OCI-LY3 (cell line): ENCODE data around the gene AKAP7.

Source experiments
- H2AFZ ChIP-seq: fragments of 200-600, 300-600 bp; shearing (Covaris generic); 2 replicates; pipeline ENCODE4 v1.6.0; 2014; ENCODE audit warnings: antibody characterized with exemption, low read depth, low read length
- H3K27ac ChIP-seq: fragments of 200-600, 300-600 bp; sonication (generic); 2 replicates; pipeline ENCODE4 v1.5.1; 2014; ENCODE audit warnings: mild to moderate bottlenecking, low read length, moderate library complexity, mixed read lengths
- H3K27me3 ChIP-seq: fragments of 200-600, 300-600 bp; sonication (generic); 2 replicates; pipeline ENCODE4 v1.6.1; 2014; ENCODE audit warnings: low read depth, low read length, mixed read lengths
- H3K36me3 ChIP-seq: fragments of 200-600, 300-600 bp; sonication (generic); replicated peaks from 2 replicates; pipeline ENCODE3; 2014; ENCODE audit warnings: low read depth, low read length, mixed read lengths
- H3K4me1 ChIP-seq: fragments of 300-600, 200-600 bp; sonication (generic); 2 replicates; pipeline ENCODE4 v1.6.1; 2014; ENCODE audit warnings: low read length, mixed read lengths
- H3K4me2 ChIP-seq: fragments of 200-600, 300-600 bp; sonication (generic); 2 replicates; pipeline ENCODE4 v1.6.1; 2014; ENCODE audit warnings: low read length, mixed read lengths
- H3K4me3 ChIP-seq: fragments of 300-600, 200-600 bp; sonication (generic); 2 replicates; pipeline ENCODE4 v1.5.1; 2014; ENCODE audit warnings: antibody characterized with exemption, mild to moderate bottlenecking, low read length, moderate library complexity
- H3K79me2 ChIP-seq: fragments of 300-600, 200-600 bp; shearing (Covaris generic); 2 replicates; pipeline ENCODE4 v1.6.1; 2014; ENCODE audit warnings: mild to moderate bottlenecking, low read length, mixed read lengths
- H3K9ac ChIP-seq: fragments of 300-600, 200-600 bp; shearing (Covaris generic); 2 replicates; pipeline ENCODE4 v1.6.0; 2014; ENCODE audit warnings: mild to moderate bottlenecking, low read length, moderate library complexity
- H3K9me3 ChIP-seq: fragments of 200-600, 300-600 bp; shearing (Covaris generic); 2 replicates; pipeline ENCODE4 v1.6.1; 2014; ENCODE audit warnings: low read length, mixed read lengths; ENCODE audit not compliant: insufficient read depth
- H4K20me1 ChIP-seq: fragments of 200-600, 300-600 bp; sonication (generic); 2 replicates; pipeline ENCODE4 v1.6.1; 2016; ENCODE audit warnings: low read length, mixed read lengths; ENCODE audit not compliant: insufficient read depth
- EZH2phosphoT487 ChIP-seq: fragments of 200-600 bp; shearing (Covaris generic); IDR thresholded peaks from 2 replicates; pipeline ENCODE4 v1.6.1; 2018; ENCODE audit warnings: antibody characterized with exemption, mixed run types, low read depth
- TF ChIP-seq, protein P1 (sequence below): fragments of 200-600, 300-600 bp; sonication (generic); IDR thresholded peaks from 2 replicates; pipeline ENCODE4 v1.5.1; 2014; ENCODE audit warnings: antibody characterized with exemption, low read length, low read depth

AKAP7 gene

DNA sequence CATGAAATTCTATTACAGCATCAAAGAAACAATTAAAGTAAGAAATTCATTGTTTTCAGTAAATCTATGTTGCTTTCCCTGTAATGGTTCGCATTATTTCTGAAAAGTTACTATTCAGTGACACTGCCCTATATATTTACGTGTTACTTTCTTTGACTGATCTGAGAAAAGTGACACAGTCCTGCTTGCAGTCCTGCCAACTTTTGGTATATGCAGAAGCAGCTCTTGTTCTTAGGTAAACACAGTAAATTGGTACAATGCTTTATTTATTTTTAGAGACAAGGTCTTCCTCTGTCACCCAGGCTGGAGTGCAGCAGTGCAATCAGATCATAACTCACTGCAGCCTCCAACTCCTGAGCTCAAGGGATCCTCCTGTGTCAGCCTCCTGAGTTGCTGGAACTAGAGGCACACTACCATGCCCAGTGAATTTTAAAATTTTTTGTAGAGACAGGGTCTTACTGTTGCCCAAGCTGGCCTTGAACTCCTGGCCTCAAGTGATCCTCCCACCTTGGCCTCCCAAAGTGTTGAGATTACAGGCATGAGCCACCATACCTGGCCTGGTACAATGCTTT is 151.3 kb downstream of the AKAP7 start:
- Histone ChIP-seq H3K27ac (no peak overlapping the region), H3K36me3 (no peaks in the 10 kb centered on the region), H3K9ac (no peak overlapping the region), H3K27me3 (no peaks in the 10 kb centered on the region), H2AFZ (no peak overlapping the region), H3K9me3 (no peaks in the 10 kb centered on the region), H3K4me2 (no peak overlapping the region), H4K20me1 (no peaks in the 10 kb centered on the region), H3K4me3 (no peak overlapping the region), H3K4me1 (no peaks in the 10 kb centered on the region), H3K79me2 (no peaks in the 10 kb centered on the region)
- TF ChIP-seq, protein P1, sequence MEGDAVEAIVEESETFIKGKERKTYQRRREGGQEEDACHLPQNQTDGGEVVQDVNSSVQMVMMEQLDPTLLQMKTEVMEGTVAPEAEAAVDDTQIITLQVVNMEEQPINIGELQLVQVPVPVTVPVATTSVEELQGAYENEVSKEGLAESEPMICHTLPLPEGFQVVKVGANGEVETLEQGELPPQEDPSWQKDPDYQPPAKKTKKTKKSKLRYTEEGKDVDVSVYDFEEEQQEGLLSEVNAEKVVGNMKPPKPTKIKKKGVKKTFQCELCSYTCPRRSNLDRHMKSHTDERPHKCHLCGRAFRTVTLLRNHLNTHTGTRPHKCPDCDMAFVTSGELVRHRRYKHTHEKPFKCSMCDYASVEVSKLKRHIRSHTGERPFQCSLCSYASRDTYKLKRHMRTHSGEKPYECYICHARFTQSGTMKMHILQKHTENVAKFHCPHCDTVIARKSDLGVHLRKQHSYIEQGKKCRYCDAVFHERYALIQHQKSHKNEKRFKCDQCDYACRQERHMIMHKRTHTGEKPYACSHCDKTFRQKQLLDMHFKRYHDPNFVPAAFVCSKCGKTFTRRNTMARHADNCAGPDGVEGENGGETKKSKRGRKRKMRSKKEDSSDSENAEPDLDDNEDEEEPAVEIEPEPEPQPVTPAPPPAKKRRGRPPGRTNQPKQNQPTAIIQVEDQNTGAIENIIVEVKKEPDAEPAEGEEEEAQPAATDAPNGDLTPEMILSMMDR: no peak
- TF ChIP-seq EZH2phosphoT487: no peak

DNA sequence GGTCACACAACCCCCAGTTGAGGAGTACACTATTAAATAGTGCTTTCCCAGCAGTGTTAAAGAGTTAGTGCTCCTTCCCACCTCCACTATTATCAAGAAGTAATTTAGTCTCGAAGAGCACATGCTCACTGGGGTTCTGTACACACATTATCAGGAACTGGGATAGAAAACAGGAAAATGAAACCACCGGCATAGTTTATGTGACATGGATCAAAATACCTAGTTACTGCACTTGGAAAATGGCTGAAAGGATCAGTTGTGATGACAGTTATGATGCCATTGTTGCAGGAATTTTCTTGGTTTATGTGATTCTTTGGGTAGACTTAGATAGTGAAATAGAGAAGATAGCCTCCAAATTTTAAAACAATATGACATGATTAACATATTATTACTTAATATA is 152.9 kb downstream of the AKAP7 start:
- Histone ChIP-seq H3K4me3 (no peak overlapping the region), H4K20me1 (no peaks in the 10 kb centered on the region), H3K9ac (no peak overlapping the region), H3K79me2 (no peaks in the 10 kb centered on the region), H2AFZ (no peak overlapping the region), H3K4me2 (no peak overlapping the region), H3K4me1 (no peaks in the 10 kb centered on the region), H3K9me3 (no peaks in the 10 kb centered on the region), H3K36me3 (no peaks in the 10 kb centered on the region), H3K27ac (no peak overlapping the region), H3K27me3 (no peaks in the 10 kb centered on the region)
- no peak for TF ChIP-seq EZH2phosphoT487
- TF ChIP-seq, protein P1: no peak

DNA sequence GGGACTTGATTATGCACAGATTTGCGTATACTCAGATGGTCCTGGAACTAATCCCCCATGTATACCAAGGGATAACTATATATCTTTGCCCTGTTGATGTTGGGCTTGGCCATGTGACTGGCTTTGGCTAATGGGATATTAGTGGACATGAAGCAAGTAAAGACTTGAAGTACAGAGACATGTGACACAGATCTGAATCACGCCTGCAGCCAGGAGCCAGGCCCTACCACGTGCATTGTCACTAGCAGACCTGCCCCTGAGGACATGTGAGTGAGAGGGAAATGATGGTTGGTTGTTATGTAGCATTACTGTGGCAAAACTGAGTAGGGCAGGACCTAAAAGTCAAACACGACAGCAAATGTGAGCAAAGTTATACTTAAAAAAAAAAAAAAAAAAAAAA is 155.7 kb downstream of the AKAP7 start:
- no peaks in the 10 kb centered on the region for H3K4me1 ChIP-seq
- H3K9ac ChIP-seq: no peak overlapping the region
- no peaks in the 10 kb centered on the region for H3K9me3 ChIP-seq
- H3K4me3 ChIP-seq: no peak overlapping the region
- no peaks in the 10 kb centered on the region for H3K36me3 ChIP-seq
- no peaks in the 10 kb centered on the region for H3K79me2 ChIP-seq
- no peak overlapping the region for H3K27ac ChIP-seq
- H3K27me3 ChIP-seq: no peaks in the 10 kb centered on the region
- TF ChIP-seq, protein P1: no peak
- no peaks in the 10 kb centered on the region for H4K20me1 ChIP-seq
- H2AFZ ChIP-seq: no peak overlapping the region
- H3K4me2 ChIP-seq: no peak overlapping the region

- no peak overlapping the region for H3K9ac ChIP-seq
- no peaks in the 10 kb centered on the region for H3K9me3 ChIP-seq
- no peaks in the 10 kb centered on the region for H3K79me2 ChIP-seq
- H3K27me3 ChIP-seq: no peaks in the 10 kb centered on the region
- no peaks in the 10 kb centered on the region for H3K4me1 ChIP-seq
- no peak overlapping the region for H3K4me2 ChIP-seq
- H3K27ac ChIP-seq: no peak overlapping the region
- H3K4me3 ChIP-seq: no peak overlapping the region
- H3K36me3 ChIP-seq: no peaks in the 10 kb centered on the region
- H2AFZ ChIP-seq: no peak overlapping the region
- H4K20me1 ChIP-seq: no peaks in the 10 kb centered on the region
- no peak for TF ChIP-seq EZH2phosphoT487
- TF ChIP-seq, protein P1: no peak
Observed at GRCh38 chr6:131292145-131292938, 157.1 kb downstream of the AKAP7 start.
